HepG2 (cell line): ENCODE data around the gene CMTM8. TPM values are rescaled to one million over a fixed set of nuclear protein-coding genes. Genes with fewer than 3 reads are reported as not detected.

ENCODE experiments used
- ARHGAP35 ChIP-seq: sonication (generic); formaldehyde crosslinking; IDR thresholded peaks from 2 replicates; pipeline ENCODE4 v1.9.0; 2022; ENCODE audit warnings: mild to moderate bottlenecking, inconsistent platforms, moderate library complexity, missing genetic modification reagents, borderline replicate concordance
- ASH2L ChIP-seq: fragments of 300-600, 200-600 bp; sonication (generic); IDR thresholded peaks from 2 replicates; pipeline ENCODE4 v1.7.0; 2017; ENCODE audit warnings: low read depth, mild to moderate bottlenecking, moderate library complexity, mixed read lengths, low read length; ENCODE audit not compliant: insufficient read length
- CREB1 ChIP-seq, 2 experiments: fragments of 450-650 bp in 1 of 2; IDR thresholded peaks; 2 replicates each; pipeline ENCODE4 v1.6.1; 2016 to 2017; ENCODE audit warnings: control low read depth in 1 of 2, mild to moderate bottlenecking in 1 of 2, missing compliant biosample characterization in 1 of 2, missing genetic modification characterization in 1 of 2
- FOSL2 ChIP-seq: sonication (generic); formaldehyde crosslinking; IDR thresholded peaks from 2 replicates; pipeline ENCODE4 v1.4.0; 2020; ENCODE audit warnings: missing genetic modification reagents
- FOXP4 ChIP-seq: sonication (generic); formaldehyde crosslinking; IDR thresholded peaks from 2 replicates; pipeline ENCODE4 v1.4.0; 2020; ENCODE audit warnings: missing genetic modification reagents
- GLMP ChIP-seq: sonication (generic); formaldehyde crosslinking; IDR thresholded peaks from 2 replicates; pipeline ENCODE4 v1.9.0; 2021; ENCODE audit warnings: missing genetic modification reagents, mild to moderate bottlenecking, borderline replicate concordance
- HNF4A ChIP-seq: sonication (generic); formaldehyde crosslinking; IDR thresholded peaks from 2 replicates; pipeline ENCODE4 v1.4.0; 2020; ENCODE audit warnings: missing genetic modification reagents
- KAT8 ChIP-seq: IDR thresholded peaks from 2 replicates; pipeline ENCODE4 v1.6.1; 2016; ENCODE audit warnings: missing genetic modification reagents, missing compliant biosample characterization
- MAFK ChIP-seq, 2 experiments: IDR thresholded peaks in 1 of 2; conservative IDR thresholded peaks in 1 of 2; 2 replicates each; pipeline ENCODE4 v1.6.1; 2011; ENCODE audit warnings: improper control_type of control experiment in 2 of 2, low read length in 2 of 2
- NR2F2 ChIP-seq: IDR thresholded peaks from 2 replicates; pipeline ENCODE4 v1.6.1; 2012; ENCODE audit warnings: low read depth, inconsistent platforms, borderline replicate concordance
- PAXIP1 ChIP-seq: sonication (generic); formaldehyde crosslinking; conservative IDR thresholded peaks from 2 replicates; pipeline ENCODE4 v1.4.0; 2020; ENCODE audit warnings: mild to moderate bottlenecking, missing genetic modification reagents, moderate library complexity
- POGZ ChIP-seq: sonication (generic); formaldehyde crosslinking; IDR thresholded peaks from 2 replicates; pipeline ENCODE4 v1.4.0; 2020; ENCODE audit warnings: mild to moderate bottlenecking, missing genetic modification reagents
- SMARCE1 ChIP-seq: fragments of 450-650 bp; IDR thresholded peaks from 2 replicates; pipeline ENCODE4 v1.6.1; 2017; ENCODE audit warnings: borderline replicate concordance
- TBX2 ChIP-seq: sonication (generic); formaldehyde crosslinking; IDR thresholded peaks from 2 replicates; pipeline ENCODE4 v1.5.0; 2020; ENCODE audit warnings: missing genetic modification reagents, mild to moderate bottlenecking, borderline replicate concordance
- YY1 ChIP-seq: IDR thresholded peaks from 2 replicates; pipeline ENCODE4 v1.6.1; 2011; ENCODE audit warnings: low read length, low read depth, moderate library complexity, mild to moderate bottlenecking; ENCODE audit not compliant: insufficient read depth, insufficient replicate concordance
- ZBTB7B ChIP-seq: sonication (generic); formaldehyde crosslinking; IDR thresholded peaks from 2 replicates; pipeline ENCODE4 v1.4.0; 2020; ENCODE audit warnings: missing genetic modification reagents
- ZFP36L1 ChIP-seq: sonication (generic); formaldehyde crosslinking; IDR thresholded peaks from 2 replicates; pipeline ENCODE4 v1.8.0; 2022; ENCODE audit warnings: mild to moderate bottlenecking, missing genetic modification reagents, moderate library complexity
- ZKSCAN1 ChIP-seq: fragments of 150-350 bp; IDR thresholded peaks from 2 replicates; pipeline ENCODE4 v1.6.1; 2014; ENCODE audit warnings: low read length
- ZNF280B ChIP-seq: sonication (generic); formaldehyde crosslinking; IDR thresholded peaks from 2 replicates; pipeline ENCODE4 v1.5.0; 2020; ENCODE audit warnings: missing genetic modification reagents, mild to moderate bottlenecking, borderline replicate concordance
- ZNF761 ChIP-seq: sonication (generic); formaldehyde crosslinking; conservative IDR thresholded peaks from 2 replicates; pipeline ENCODE4 v1.4.0; 2020; ENCODE audit warnings: mild to moderate bottlenecking, missing genetic modification reagents
- ZSCAN20 ChIP-seq: sonication (generic); formaldehyde crosslinking; IDR thresholded peaks from 2 replicates; pipeline ENCODE4 v1.4.0; 2020; ENCODE audit warnings: missing genetic modification reagents, mild to moderate bottlenecking, borderline replicate concordance
- polyA plus RNA-seq, 8 experiments: library from polyadenylated mRNA; depleted of rRNA in 3 of 8; stranded (reverse) in 7 of 8; unstranded in 1 of 8; fragments of >200 nt; fragmentation: Illumina TruSeq in 4 of 8; extraction: Trizol in 4 of 8; gene quantifications; 2 replicates each; pipeline versions ENCODE4 v1.2.1 to v1.2.3, GENCODE V29; 2011 to 2016; ENCODE audit warnings: low read depth in 4 of 8, missing spikeins in 1 of 8, mixed read lengths in 1 of 8; ENCODE audit not compliant: insufficient read depth in 1 of 8
- total RNA-seq, 5 experiments: library from RNA; depleted of rRNA; stranded (reverse); fragments of >200 nt; fragmentation: Illumina TruSeq; extraction: Trizol; gene quantifications; 2 replicates each; pipeline ENCODE4 v1.2.3, GENCODE V29; 2016; ENCODE audit warnings: low read depth in 1 of 5

Gene CMTM8
- total and polyA plus RNA-seq, 2 of the 13 experiments (the other 11 are each of a cell fraction or from before 2014, with no cell fraction given): 8.9 to 15.8 TPM

- peak; percentile 37; the same call in 1 of the 2 replicates for TF ChIP-seq NR2F2
- TF ChIP-seq ZBTB7B (CRISPR knock-in tag): 0 out of 2 replicates have a peak, but pooled peaks have one; percentile 31
- peak; percentile 39; the same call in 1 of the 2 replicates for TF ChIP-seq FOSL2 (CRISPR knock-in tag)
- TF ChIP-seq HNF4A: peak; percentile 82
- TF ChIP-seq ZFP36L1 (CRISPR knock-in tag): no peak
- no peak for TF ChIP-seq ZSCAN20 (CRISPR knock-in tag)
- no peak for TF ChIP-seq GLMP (CRISPR knock-in tag)
- TF ChIP-seq TBX2 (CRISPR knock-in tag): no peak
- no peak for TF ChIP-seq CREB1 (IDR thresholded peaks at IDR 0.05)
- TF ChIP-seq CREB1 (CRISPR knock-in tag; IDR thresholded peaks at IDR 0.05): peak; percentile 51
- peak; percentile 60; the same call in 1 of the 2 replicates for TF ChIP-seq POGZ (CRISPR knock-in tag)
- no peak for TF ChIP-seq ZNF280B
- TF ChIP-seq FOXP4 (CRISPR knock-in tag): peak; percentile 35; the same call in 1 of the 2 replicates
- no peak for TF ChIP-seq MAFK (conservative IDR thresholded peaks at IDR 0.05 in 1 of 2, IDR thresholded peaks at IDR 0.05 in 1 of 2; ENCODE audit: low read length in 2 of 2)
- TF ChIP-seq ASH2L: peak; percentile 35
- no peak for TF ChIP-seq ZNF761 (CRISPR knock-in tag)
- TF ChIP-seq KAT8 (CRISPR knock-in tag): peak; percentile 19; the same call in 1 of the 2 replicates
- TF ChIP-seq ZKSCAN1: no peak
- no peak for TF ChIP-seq YY1
- no peak for TF ChIP-seq SMARCE1
- peak; percentile 52; the same call in 1 of the 2 replicates for TF ChIP-seq PAXIP1 (CRISPR knock-in tag)
- no peak for TF ChIP-seq ARHGAP35 (CRISPR knock-in tag)
Observed at GRCh38 chr3:32292085-32292796, 53.8 kb downstream of the CMTM8 start (continued).
